AG04449 (cell line): ENCODE data around the gene PRSS38.
"Not testable (repeated sequence)": the region's sequence is repeated elsewhere in the genome, so short reads cannot be mapped to it uniquely, and the experiment has no call there.

Source experiments
- CTCF ChIA-PET: fragments of 350-600 bp; formaldehyde crosslinking; extraction: SDS; loops from one replicate; lab custom pipeline; 2021; ENCODE audit warnings: antibody characterized with exemption; lab: Yijun Ruan, JAX
- POLR2A ChIA-PET: fragments of 400-600, 350-600 bp; formaldehyde crosslinking; extraction: SDS; loops from one replicate; lab custom pipeline; 2020; ENCODE audit warnings: antibody characterized with exemption, inconsistent platforms; lab: Yijun Ruan, JAX
- DNase-seq: peaks from one replicate; pipeline ENCODE4 v3.0.0-alpha.2; 2010; ENCODE audit warnings: low read depth, low spot score
- H3K4me3 ChIP-seq: 2 replicates; pipeline ENCODE4 v1.5.1; 2011; ENCODE audit warnings: low read depth, mild to moderate bottlenecking, control low read depth, low read length
- TF ChIP-seq, protein P1 (sequence below): IDR thresholded peaks from one replicate; pipeline ENCODE4 v1.5.1; 2011; ENCODE audit warnings: mild to moderate bottlenecking, moderate library complexity, low read length, control low read depth, inconsistent platforms; ENCODE audit not compliant: insufficient read depth; ENCODE audit errors: missing control alignments

Gene PRSS38

DNA sequence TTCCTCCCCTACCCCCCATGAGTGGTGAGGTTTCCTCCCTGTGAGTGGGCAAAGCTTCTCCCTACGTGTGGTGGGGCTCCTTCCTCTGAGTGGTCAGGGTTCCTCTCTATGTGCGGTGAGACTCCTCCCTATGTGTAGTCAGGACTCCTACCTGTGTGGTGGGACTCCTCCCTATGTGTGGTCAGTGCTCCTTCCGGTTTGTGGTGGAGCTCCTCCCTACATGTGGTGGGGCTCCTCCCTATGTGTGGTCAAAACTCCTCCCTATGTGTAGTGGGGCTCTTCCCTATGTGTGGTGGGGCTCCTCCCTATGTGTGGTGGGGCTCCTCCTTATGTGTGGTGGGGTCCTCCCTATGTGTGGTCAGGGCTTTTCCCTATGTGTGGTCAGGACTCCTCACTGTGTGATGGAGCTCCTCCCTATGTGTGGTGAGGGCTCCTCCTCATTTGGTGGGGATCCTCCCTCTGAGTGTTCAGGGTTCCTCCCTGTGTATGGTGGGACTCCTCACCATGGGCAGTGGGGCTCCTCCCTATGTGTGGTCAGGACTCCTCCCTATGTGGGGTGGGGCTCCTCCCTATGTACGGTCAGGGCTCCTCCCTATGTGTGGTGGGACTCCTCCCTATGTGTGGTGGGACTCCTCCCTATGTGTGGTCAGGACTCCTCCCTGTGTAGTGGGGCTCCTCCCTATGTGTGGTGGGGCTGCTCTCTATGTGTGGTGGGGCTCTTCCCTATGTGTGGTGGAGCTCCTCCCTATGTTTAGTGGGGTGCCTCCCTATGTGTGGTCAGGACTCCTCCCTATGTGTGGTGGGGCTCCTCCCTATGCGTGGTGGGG, 29.1 kb downstream of the PRSS38 start:
- no peak overlapping the region for H3K4me3 ChIP-seq
- no peak for DNase-seq
- CTCF ChIA-PET = no interaction called here
- POLR2A ChIA-PET = no interaction called here
- TF ChIP-seq, protein P1, sequence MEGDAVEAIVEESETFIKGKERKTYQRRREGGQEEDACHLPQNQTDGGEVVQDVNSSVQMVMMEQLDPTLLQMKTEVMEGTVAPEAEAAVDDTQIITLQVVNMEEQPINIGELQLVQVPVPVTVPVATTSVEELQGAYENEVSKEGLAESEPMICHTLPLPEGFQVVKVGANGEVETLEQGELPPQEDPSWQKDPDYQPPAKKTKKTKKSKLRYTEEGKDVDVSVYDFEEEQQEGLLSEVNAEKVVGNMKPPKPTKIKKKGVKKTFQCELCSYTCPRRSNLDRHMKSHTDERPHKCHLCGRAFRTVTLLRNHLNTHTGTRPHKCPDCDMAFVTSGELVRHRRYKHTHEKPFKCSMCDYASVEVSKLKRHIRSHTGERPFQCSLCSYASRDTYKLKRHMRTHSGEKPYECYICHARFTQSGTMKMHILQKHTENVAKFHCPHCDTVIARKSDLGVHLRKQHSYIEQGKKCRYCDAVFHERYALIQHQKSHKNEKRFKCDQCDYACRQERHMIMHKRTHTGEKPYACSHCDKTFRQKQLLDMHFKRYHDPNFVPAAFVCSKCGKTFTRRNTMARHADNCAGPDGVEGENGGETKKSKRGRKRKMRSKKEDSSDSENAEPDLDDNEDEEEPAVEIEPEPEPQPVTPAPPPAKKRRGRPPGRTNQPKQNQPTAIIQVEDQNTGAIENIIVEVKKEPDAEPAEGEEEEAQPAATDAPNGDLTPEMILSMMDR = no peak

DNA sequence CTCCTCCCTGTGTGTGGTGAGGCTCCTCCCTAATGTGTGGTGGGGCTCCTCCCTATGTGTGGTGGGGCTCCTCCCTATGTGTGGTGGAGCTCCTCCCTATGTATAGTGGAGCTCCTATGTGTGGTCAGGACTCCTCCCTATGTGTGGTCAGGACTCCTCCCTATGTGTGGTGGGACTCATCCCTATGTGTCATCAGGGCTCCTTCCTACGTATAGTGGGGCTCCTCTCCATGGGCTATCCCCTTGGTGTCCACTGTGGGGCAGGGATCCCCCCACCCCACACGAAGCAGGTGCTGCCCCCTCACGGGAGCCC, 29.6 kb downstream of the PRSS38 start:
- TF ChIP-seq, protein P1 = no peak
- ChIA-PET CTCF (no interaction called here), POLR2A (no interaction called here)
- no peak overlapping the region for H3K4me3 ChIP-seq
- DNase-seq = no peak

DNA sequence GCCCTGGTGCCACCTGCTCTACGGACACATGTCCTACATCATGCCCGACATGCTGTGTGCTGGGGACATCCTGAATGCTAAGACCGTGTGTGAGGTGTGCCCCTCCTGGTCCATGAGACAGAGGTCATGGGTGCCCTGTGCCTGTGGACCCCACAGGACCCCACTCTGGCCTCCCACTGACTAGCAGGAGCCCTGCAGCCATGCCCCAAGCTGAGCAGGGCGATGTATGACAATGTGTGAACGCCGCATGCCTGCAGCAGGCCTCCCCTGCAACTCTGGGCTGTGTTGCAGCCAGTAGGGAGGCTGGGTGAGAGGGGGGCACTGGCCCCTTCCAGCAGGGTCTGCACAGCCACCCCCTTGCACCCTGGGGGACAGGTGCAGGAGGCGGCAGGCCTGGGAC, 30.0 kb downstream of the PRSS38 start:
- ChIA-PET CTCF (no interaction called here), POLR2A (no interaction called here)
- no peak overlapping the region for H3K4me3 ChIP-seq
- TF ChIP-seq, protein P1 = no peak
- no peak for DNase-seq

DNA sequence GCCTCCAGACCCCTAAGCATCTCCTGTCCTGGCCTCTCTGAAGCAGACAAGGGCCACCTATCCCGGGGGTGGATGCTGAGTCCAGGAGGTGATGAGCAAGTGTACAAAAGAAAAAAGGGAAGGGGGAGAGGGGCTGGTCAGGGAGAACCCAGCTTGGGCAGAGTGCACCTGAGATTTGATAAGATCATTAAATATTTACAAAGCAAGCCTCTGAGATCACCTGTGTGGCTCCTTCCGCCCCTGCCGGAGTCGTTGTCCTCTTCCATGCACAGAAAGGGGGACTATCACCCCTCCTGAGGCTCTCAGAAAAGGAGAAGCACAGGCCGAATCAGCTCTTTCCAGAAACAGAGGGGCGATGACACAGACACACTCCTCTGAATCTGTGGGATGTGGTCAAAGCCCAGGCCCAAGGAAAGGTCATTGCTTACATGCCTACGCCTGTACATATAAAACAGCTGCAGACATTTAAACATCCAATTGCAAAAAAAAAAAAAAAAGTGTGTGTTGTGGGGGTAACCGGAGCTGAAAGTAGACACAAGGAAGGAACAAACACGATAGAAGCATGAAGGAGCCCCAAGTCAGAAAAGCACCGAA, 30.9 kb downstream of the PRSS38 start:
- CTCF ChIA-PET = no interaction called here

DNA sequence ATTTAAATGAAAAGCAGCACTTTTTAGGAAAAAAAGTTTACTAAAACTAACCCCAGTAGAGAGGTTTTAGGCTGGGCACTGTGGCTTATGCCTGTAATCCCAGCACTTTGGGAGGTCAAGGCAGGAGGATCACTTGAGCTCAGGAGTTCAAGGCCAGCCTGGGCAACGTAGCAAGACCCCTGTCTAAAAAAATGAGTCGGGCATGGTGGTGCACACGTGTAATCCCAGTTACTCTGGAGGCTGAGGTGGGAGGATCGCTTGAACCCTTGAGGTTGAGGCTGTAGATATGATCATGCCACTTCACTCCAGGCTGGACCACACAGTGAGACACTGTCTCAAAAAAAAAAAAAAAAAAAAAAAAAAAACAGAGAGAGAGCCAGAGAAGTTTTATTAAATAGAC, 31.6 kb downstream of the PRSS38 start:
- CTCF ChIA-PET, H3K4me3 ChIP-seq, POLR2A ChIA-PET, DNase-seq: not testable (repeated sequence)

More for the DNA sequence above, 30.9 kb downstream of the PRSS38 start:
- TF ChIP-seq, protein P1 = no peak
- no peak overlapping the region for H3K4me3 ChIP-seq
- POLR2A ChIA-PET = no interaction called here
- DNase-seq = no peak

DNA sequence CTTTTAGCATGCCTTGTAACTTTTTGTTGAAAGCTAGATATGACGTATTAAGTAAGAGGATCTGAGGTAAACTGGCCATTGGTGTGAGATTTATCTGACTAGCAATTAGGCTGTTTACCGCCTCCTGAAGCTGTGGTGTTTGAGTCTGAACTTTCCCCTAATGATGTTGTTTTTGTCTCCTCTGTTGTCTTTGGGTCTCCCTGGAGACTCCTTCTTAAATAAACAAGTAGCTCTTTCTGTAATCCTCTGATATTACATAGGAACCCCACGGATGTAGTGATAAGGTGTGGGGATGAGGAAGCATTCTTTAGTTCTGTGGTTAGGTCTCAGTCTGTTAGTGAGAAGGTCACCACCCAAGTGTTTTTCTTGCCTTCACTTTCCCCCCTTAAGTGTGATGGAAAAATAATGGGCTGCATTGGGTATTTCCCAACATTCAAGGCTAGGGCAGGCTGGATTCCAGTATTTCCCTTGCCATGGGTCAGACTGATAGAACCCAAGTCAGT, 33.0 kb downstream of the PRSS38 start:
- TF ChIP-seq, protein P1 = no peak
- DNase-seq = no peak
- POLR2A ChIA-PET = no interaction called here
- no peak overlapping the region for H3K4me3 ChIP-seq
- CTCF ChIA-PET = no interaction called here
